Chondrocyte (in vitro differentiated cells): Measurements from ENCODE around the gene RAB3GAP2. TPM values are rescaled to one million over a fixed set of nuclear protein-coding genes. Genes with fewer than 3 reads are reported as not detected.

Experiments used
- DNase-seq: peaks from one replicate; pipeline ENCODE4 v3.0.0; 2021; ENCODE audit warnings: mixed read lengths, low spot score
- H3K27ac Mint-ChIP-seq: one replicate; pipeline ENCODE4 v1.8.0; 2021; ENCODE audit warnings: mild to moderate bottlenecking, moderate library complexity, mixed read lengths; ENCODE audit not compliant: unreplicated experiment
- H3K27me3 Mint-ChIP-seq: 2 replicates; pipeline ENCODE4 v1.8.0; 2021; ENCODE audit warnings: low read depth, mixed read lengths
- H3K36me3 Mint-ChIP-seq: 2 replicates; pipeline ENCODE4 v1.8.0; 2021; ENCODE audit warnings: low read depth, mixed read lengths
- H3K4me1 Mint-ChIP-seq: 2 replicates; pipeline ENCODE4 v1.8.0; 2021; ENCODE audit warnings: low read depth, mild to moderate bottlenecking, mixed read lengths
- H3K4me3 Mint-ChIP-seq: one replicate; pipeline ENCODE4 v1.8.0; 2021; ENCODE audit warnings: mild to moderate bottlenecking, moderate library complexity, mixed read lengths; ENCODE audit not compliant: unreplicated experiment
- H3K9me3 Mint-ChIP-seq: 2 replicates; pipeline ENCODE4 v1.8.0; 2021; ENCODE audit warnings: low read depth, mixed read lengths
- CTCF ChIP-seq: fragments of 200-600 bp; sonication (generic); IDR thresholded peaks from 2 replicates; pipeline ENCODE4 v1.5.0; 2021; ENCODE audit warnings: antibody characterized with exemption, mild to moderate bottlenecking, moderate library complexity
- total RNA-seq: library from RNA; stranded (reverse); gene quantifications from 3 replicates; pipeline ENCODE4 v1.2.1, GENCODE V29; 2021

RAB3GAP2 gene
- total RNA-seq, 1 donor from 2014 or later, result 47.5 TPM

DNA sequence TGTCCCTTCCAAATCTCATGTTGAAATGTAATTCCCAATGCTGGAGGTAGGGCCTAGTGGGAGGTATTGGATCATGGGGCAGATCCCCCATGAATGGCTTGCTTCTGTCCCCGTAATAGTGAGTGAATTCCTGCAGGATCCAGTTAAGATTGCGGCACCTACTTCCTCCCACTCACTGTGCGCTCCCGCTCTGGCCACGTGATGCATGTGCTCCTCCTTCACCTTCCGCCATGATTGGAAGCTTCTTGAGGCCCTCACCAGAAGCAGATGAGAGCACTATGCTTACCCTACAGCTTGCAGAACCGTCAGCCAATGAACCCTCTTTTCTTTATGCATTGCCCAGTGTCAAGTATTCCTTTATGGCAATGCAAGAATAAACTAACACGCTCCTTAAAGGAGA is 14.9 kb upstream of the RAB3GAP2 start:
- Mint-ChIP-seq H3K36me3 (no peaks in the 10 kb centered on the region), H3K27ac (no peak overlapping the region), H3K9me3 (no peaks in the 10 kb centered on the region), H3K4me3 (no peak overlapping the region), H3K27me3 (peaks cover 10% of the 10 kb centered on the region), H3K4me1 (no peaks in the 10 kb centered on the region)
- TF ChIP-seq CTCF, result no peak
- no peak for DNase-seq

DNA sequence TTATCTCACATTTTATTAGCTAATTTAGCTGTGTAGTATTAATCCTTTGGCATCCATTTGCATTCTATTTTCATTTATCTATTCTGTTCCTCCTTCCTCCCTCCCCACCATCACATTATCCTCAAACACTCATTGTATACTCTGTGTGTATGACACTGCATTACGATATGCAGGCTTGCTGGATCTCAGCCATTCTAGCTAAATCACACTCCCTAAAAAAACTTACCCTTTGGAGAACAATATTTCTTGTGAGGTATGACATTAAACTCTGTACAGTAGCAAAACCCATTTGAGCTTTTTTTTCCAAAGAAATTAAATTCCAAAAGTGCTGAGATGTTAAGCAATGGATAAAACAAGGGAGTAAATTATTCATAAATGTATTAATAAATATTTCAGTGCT is 11.4 kb upstream of the RAB3GAP2 start:
- Mint-ChIP-seq H3K9me3 (no peaks in the 10 kb centered on the region), H3K4me3 (no peak overlapping the region), H3K27ac (no peak overlapping the region), H3K4me1 (no peaks in the 10 kb centered on the region), H3K36me3 (no peaks in the 10 kb centered on the region), H3K27me3 (no peaks in the 10 kb centered on the region)
- DNase-seq, result no peak
- TF ChIP-seq CTCF, result no peak

DNA sequence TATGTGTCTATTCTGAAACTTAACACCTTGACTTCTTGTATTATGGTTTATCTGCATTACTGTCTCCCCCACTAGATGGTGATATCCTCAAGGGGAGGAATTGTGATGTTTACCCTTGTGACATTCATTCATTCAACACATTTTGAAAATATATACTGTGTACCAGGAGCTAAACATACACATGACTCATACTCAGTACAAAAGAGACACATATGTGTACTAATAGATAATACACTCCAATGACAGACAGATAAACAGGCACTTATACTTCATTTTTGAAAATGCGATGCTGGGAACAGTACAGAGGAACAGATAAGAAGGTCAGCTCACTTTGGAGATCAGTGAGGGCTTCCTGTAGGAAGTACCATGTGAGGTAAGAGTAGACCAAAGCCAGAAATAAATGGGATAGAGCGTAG is 8.9 kb upstream of the RAB3GAP2 start:
- Mint-ChIP-seq H3K4me3 (no peak overlapping the region), H3K36me3 (no peaks in the 10 kb centered on the region), H3K27me3 (peaks cover 6% of the 10 kb centered on the region), H3K9me3 (no peaks in the 10 kb centered on the region), H3K4me1 (no peaks in the 10 kb centered on the region), H3K27ac (no peak overlapping the region)
- DNase-seq, result no peak
- peak; percentile 79 for TF ChIP-seq CTCF

GRCh38 chr1:220280249-220280648 is 8.0 kb upstream of the RAB3GAP2 start:
- H3K4me3 Mint-ChIP-seq, result no peak overlapping the region
- H3K4me1 Mint-ChIP-seq, result no peaks in the 10 kb centered on the region
- no peak for TF ChIP-seq CTCF
- H3K27ac Mint-ChIP-seq, result no peak overlapping the region
- H3K9me3 Mint-ChIP-seq, result no peaks in the 10 kb centered on the region
- DNase-seq, result no peak
- H3K27me3 Mint-ChIP-seq, result peaks cover 6% of the 10 kb centered on the region
- no peaks in the 10 kb centered on the region for H3K36me3 Mint-ChIP-seq

DNA sequence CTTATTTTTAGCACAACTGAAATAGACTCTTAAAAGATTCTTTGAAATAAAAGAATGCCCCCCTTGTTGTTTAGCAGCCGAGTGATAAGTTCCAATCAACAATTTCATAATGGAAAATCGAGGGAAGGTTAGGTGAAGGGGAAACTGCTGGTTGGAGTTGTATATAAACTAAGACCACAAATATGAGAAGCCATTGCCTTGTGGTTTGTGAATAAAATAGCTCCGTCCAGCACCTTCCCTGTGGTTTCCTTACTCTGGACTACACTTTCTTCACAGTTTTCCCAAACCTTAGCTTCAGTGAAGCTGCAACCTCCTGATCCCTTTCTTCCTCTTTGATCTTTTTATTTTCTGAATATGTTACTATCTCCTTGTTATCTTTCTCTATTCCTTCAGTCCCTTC is 6.7 kb upstream of the RAB3GAP2 start:
- no peak for DNase-seq
- Mint-ChIP-seq H3K27me3 (peaks cover 6% of the 10 kb centered on the region), H3K4me1 (peaks cover 3% of the 10 kb centered on the region), H3K27ac (no peak overlapping the region), H3K36me3 (no peaks in the 10 kb centered on the region), H3K9me3 (no peaks in the 10 kb centered on the region), H3K4me3 (no peak overlapping the region)
- TF ChIP-seq CTCF, result no peak
